ES-I3 (cell line): ENCODE data around the gene SLC26A5.
"Not testable (repeated sequence)": the region's sequence is repeated elsewhere in the genome, so short reads cannot be mapped to it uniquely, and the experiment has no call there.

Experiments used
- H3K36me3 ChIP-seq: 2 replicates; pipeline ENCODE4 v1.6.1; 2013; ENCODE audit warnings: mild to moderate bottlenecking, low read length, control low read depth, moderate library complexity; ENCODE audit not compliant: insufficient read depth
- H3K4me1 ChIP-seq: 2 replicates; pipeline ENCODE4 v1.6.1; 2013; ENCODE audit warnings: mild to moderate bottlenecking, control low read depth, low read length; ENCODE audit not compliant: insufficient read depth
- H3K9ac ChIP-seq: 2 replicates; pipeline ENCODE4 v1.6.1; 2013; ENCODE audit warnings: low read depth, mild to moderate bottlenecking, low read length, moderate library complexity
- H3K9me3 ChIP-seq: 2 replicates; pipeline ENCODE4 v1.6.1; 2013; ENCODE audit warnings: mild to moderate bottlenecking, low read length, moderate library complexity; ENCODE audit not compliant: control insufficient read depth, insufficient read depth

SLC26A5 gene, protein sequence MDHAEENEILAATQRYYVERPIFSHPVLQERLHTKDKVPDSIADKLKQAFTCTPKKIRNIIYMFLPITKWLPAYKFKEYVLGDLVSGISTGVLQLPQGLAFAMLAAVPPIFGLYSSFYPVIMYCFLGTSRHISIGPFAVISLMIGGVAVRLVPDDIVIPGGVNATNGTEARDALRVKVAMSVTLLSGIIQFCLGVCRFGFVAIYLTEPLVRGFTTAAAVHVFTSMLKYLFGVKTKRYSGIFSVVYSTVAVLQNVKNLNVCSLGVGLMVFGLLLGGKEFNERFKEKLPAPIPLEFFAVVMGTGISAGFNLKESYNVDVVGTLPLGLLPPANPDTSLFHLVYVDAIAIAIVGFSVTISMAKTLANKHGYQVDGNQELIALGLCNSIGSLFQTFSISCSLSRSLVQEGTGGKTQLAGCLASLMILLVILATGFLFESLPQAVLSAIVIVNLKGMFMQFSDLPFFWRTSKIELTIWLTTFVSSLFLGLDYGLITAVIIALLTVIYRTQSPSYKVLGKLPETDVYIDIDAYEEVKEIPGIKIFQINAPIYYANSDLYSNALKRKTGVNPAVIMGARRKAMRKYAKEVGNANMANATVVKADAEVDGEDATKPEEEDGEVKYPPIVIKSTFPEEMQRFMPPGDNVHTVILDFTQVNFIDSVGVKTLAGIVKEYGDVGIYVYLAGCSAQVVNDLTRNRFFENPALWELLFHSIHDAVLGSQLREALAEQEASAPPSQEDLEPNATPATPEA

DNA sequence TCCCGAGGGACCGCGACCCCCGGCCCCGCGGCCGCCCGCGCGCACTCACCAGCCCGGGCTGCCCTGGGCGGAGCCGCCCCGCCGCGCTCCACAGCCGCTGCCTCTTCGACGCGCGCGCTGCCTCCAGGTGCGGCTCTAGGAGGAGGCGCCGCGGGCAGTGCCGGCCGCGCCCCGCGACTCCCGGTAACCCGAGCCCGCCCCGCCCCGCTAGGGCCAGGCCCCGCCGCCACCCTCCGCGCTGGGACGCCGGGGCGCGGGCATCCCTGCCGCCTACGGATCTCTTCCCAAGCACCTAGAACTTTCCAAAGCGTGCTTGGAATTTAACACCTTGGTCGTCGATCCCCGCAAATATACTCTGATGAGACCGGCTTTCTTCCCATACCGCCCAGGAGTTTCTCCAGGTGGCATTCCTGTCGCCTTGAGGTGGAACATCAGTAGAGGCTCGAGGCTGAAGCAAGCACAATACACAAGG lies at the start of gene SLC26A5:
Gene SLC26A5 (minus strand): TSS at position 159 of the 472 bp plus-strand sequence. CDS start 24,693 bp downstream, outside the sequence.
- H3K9me3 ChIP-seq: no peaks in the 10 kb centered on the region
- H3K36me3 ChIP-seq: no peaks in the 10 kb centered on the region
- peak within 1 kb of the TSS; percentile 71 for H3K9ac ChIP-seq
- H3K4me1 ChIP-seq: no peaks in the 10 kb centered on the region; the same call in 1 of the 2 replicates

DNA sequence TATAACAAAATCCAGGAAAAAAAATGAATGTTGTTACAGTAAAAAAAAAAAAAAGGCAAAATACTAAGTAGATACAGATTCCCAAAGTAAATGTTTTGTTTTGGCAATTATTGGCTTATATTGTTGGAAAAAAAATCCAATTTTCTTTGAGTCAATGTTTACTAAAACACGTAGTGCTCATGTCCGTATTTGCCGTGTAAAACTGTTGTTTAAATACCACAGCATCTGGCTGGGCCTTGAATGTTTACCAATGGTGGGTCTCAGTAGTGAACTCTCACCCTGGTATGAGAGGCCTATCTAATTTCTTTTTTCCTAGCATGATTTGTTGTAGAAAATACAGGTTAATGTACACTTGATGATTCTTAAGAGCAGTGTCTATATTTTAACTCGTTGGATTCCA lies 41.4 kb upstream of the SLC26A5 start:
- no peak overlapping the region for H3K9ac ChIP-seq
- H3K9me3 ChIP-seq: no peaks in the 10 kb centered on the region
- H3K36me3 ChIP-seq: no peaks in the 10 kb centered on the region
- no peaks in the 10 kb centered on the region for H3K4me1 ChIP-seq

DNA sequence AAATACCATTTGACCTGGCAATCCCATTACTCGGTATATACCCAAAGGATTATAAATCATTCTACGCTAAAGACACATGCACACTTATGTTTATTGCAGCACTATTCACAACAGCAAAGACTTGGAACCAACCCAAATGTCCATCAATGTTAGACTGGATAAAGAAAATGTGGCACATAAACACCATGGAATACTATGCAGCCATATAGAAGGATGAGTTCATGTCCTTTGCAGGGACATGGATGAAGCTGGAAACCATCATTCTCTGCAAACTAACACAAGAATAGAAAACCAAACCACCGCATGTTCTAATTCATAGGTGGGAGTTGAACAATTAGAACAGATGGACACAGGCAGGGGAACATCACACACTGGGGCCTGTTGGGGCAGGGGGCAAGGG lies 40.9 kb upstream of the SLC26A5 start:
- H3K36me3 ChIP-seq, H3K9ac ChIP-seq, H3K9me3 ChIP-seq, H3K4me1 ChIP-seq: not testable (repeated sequence)

DNA sequence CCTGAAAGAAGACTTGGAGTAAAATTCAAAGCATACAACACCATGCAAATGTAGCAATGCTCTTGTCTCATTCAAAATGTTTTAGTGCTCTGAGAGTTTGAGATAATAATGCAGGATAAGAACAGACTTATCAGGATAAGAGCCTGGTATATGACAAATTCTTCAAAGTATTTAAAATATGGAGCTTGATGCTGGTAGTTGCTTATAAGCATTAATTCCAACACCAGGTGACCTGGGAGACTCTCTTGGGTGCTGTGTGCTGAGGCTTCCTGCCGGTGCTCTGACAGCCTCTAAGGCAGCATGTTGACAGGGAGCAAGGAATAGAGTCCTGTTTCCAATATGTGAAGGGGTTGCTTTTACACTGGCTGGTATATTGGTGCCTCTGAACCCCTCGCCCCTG lies 34.8 kb upstream of the SLC26A5 start:
- Histone ChIP-seq H3K4me1 (no peaks in the 10 kb centered on the region), H3K9ac (no peak overlapping the region), H3K36me3 (no peaks in the 10 kb centered on the region), H3K9me3 (no peaks in the 10 kb centered on the region)

DNA sequence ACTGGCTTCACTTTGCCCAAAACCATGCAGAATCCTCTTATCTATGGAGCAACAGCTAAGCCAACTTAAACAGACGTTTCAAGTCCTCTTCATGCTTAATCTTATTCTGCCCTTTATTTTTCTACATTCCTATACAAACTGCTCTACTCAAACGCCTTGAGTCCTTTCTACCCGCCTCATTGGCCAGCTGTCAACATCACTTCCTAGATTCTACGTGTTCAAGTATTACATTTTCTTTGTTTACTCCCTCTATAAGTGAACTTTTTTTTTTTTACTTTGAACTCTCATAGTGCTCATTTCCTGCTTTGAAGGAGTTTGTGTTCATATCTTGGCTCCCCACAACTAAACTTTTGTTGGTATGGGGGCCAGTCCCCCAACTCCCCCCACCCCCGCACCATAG lies 28.9 kb upstream of the SLC26A5 start:
- no peaks in the 10 kb centered on the region for H3K4me1 ChIP-seq
- no peaks in the 10 kb centered on the region for H3K9me3 ChIP-seq
- H3K9ac ChIP-seq: no peak overlapping the region
- H3K36me3 ChIP-seq: no peaks in the 10 kb centered on the region

DNA sequence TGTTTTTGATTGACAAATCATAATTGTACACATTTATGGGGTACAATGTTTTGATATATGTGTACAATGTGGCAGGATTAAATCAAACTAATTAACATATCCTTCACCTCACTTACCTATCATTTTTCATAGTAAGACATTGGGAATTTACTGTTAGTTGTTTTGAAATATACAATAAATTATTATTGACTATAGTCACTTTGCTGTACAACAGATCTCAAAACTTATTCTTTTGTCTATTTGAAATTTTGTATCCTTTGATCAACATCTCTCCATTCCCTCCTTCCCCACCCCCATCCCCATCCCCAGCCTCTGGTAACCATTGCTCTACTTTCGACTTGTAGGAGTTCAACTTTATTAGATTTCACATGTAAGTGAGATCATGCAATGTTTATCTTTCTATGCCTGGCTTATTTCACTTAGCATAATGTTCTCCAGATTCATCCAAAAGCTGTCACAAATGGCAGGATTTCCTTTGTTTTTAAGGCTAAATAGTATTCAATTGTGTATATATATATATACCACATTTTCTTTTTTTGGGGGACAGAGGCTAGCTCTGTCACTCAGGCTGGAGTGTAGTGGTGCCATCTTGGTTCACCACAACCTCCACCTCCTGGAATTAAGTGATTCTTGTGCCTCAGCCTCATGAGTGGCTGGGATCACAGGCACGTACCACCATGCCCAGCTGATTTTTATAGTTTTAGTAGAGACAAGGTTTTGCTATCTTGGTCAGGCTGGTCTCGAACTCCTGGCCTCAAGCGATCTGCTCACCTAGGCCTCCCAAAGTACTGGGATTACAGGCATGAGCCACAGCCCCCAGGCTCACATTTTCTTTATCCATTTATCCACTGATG lies 23.3 kb upstream of the SLC26A5 start:
- Histone ChIP-seq H3K9ac (no peak overlapping the region), H3K9me3 (no peaks in the 10 kb centered on the region), H3K4me1 (no peaks in the 10 kb centered on the region), H3K36me3 (no peaks in the 10 kb centered on the region)

DNA sequence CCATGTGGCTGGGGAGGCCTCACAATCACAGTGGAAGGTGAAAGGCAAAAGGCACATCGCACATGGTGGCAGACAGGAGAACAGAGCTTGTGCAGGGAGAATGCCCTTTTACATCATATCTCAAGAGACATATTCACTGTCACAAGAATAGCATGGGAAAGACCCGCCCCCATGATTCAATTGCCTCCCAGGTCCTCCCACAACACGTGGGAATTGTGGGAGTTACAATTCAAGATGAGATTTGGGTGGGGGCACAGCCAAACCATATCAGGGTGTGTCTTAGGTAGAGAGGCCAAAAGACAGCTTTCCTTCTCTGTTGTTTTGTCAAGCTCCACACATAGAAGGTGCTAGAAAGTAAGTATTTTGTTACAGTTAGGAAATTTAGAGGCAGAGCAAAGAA lies 20.8 kb upstream of the SLC26A5 start:
- H3K9ac ChIP-seq: no peak overlapping the region
- H3K9me3 ChIP-seq: no peaks in the 10 kb centered on the region
- H3K36me3 ChIP-seq: no peaks in the 10 kb centered on the region
- no peaks in the 10 kb centered on the region for H3K4me1 ChIP-seq

DNA sequence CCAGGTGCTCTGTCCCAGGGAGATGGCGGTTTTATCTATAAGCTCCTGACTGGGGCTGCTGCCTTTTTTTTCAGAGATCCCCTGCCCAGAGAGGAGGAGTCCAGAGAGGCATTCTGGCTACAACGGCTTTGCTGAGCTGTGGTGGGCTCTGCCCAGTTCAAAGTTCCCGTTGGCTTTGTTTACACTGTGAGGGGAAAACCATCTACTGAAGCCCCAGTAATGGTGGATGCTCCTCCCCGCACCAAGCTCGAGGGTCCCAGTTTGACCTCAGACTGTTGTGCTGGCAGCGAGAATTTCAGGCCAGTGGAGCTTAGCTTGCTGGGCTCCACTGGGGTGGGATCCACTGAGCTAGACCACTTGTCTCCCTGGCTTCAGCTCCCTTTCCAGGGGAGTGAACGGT lies 16.4 kb upstream of the SLC26A5 start:
- no peaks in the 10 kb centered on the region for H3K36me3 ChIP-seq
- H3K9me3 ChIP-seq: no peaks in the 10 kb centered on the region
- no peaks in the 10 kb centered on the region for H3K4me1 ChIP-seq
- no peak overlapping the region for H3K9ac ChIP-seq

DNA sequence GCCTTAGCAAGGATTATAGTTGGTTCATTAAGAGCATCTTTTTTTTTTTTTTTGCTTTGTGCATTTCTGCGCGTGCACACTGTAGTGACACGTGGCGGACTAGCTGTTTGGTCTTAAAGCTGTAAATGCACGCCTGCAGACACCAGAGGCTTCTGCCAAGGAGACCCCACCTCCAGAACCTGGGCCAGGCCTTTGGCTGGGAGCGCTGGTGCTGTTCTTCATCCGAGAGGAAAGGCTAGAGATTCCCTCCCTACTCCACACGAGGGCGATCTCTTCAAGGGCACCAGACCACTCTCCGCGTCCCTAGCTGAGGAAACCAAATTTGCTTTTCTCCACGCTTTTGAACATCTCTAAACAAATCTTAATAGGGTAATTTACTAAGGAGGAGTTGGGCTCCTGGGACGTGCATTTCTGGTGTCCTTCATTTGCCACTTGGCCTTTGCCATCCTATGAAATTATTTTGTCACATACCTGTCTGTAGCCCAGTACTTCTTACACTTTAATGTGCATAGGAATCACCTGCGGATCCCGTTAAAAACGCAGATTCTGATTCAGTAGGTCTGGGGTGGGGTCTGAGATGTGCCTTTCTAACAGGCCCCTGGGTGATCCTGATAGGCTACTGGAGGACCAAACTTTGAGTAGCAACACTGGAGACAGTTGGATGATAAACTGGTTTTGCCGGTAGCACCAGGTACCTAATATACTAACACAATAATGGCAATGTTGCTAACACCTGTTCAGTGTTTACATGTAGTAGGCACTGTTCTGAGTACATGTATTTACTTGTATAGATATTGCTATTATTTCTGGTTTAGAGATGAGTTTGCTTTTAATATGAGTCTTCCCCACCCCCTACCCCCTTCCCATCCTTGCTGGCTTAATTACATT lies 1.3 kb upstream of the SLC26A5 start:
- no peaks in the 10 kb centered on the region; the same call in 1 of the 2 replicates for H3K4me1 ChIP-seq
- no peak overlapping the region for H3K9ac ChIP-seq
- H3K36me3 ChIP-seq: no peaks in the 10 kb centered on the region
- H3K9me3 ChIP-seq: no peaks in the 10 kb centered on the region

DNA sequence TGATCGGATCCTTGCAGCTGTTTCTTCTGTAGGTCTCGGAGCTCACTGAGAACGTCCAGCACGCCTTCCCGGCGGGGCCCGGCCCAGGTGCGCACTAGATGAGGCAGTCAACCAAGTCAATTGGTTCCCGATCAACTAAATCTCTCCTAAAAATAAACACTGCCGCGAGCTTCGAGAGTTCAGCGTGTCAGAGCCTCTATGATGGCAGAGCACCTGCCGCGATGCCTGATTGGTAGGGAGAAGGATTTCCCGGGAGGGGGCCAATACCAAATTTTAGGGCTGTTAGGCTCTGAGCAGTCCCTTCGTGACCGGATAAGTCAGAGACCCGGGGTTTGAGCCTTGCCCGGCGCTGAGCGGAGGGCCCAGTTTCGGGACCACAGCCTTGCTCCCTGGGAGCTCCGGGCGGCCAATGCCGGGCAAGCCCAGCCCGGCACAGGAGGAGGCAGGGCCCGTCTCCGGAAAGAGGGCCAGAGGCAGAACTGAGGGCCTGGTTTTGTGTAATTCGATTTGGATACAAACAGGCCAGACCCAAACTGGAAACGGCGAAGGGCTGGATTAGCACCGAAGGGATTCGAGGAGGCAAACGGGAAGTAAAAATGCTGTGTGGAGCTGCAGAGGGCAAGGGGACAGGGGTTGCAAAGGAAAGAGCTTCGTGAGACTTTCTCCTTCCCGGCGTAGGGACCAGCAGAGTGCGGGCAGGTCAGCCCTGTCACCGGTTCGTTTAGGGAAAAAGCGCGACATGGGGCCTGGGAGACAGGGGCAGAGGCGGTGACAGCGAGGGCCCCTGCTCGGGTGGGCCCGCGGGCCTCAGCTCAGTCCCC lies 569 bp downstream of the SLC26A5 start:
- Histone ChIP-seq H3K9ac (peak overlapping the region; percentile 71), H3K4me1 (no peaks in the 10 kb centered on the region; the same call in 1 of the 2 replicates), H3K9me3 (no peaks in the 10 kb centered on the region), H3K36me3 (no peaks in the 10 kb centered on the region)

DNA sequence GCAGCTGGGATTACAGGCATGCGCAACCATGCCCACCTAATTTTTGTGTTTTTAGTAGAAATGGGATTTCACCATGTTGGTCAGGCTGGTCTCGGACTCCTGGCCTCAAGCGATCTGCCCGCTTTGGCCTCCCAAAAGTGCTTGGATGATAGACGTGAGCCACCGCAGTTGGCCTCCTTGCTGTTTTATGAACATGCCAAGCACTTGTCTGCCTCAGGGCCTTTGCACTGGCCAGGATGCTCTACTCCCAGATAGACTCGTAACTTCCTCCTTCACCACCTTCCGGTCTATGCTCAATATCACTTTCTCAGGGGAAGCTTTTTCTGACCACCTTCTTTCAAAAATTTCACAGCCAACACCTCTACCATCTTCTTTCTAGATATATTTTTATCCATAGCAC lies 6.3 kb downstream of the SLC26A5 start:
- Histone ChIP-seq H3K4me1 (no peaks in the 10 kb centered on the region; the same call in 1 of the 2 replicates), H3K9me3 (no peaks in the 10 kb centered on the region), H3K36me3 (no peaks in the 10 kb centered on the region), H3K9ac (no peak overlapping the region)

DNA sequence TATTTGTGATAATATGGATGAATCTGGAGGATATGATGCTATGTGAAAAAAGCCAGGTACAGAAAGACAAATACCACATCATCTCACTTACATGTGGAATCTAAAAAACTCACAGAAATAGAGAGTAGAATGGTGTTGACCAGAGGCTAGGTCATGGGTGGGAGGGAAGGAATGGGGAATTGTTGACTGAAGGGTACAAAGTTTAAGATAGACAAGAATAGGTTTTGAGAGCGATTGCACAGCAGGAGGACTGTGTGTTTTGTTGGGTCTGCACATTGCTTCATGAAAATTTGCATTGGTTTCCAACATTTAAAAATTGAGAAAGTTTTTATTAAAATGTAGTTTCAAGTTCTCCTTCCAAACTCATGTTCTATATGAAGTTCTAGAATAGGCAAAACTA lies 8.4 kb downstream of the SLC26A5 start:
- Histone ChIP-seq H3K9me3 (no peaks in the 10 kb centered on the region), H3K36me3 (no peaks in the 10 kb centered on the region), H3K9ac (no peak overlapping the region), H3K4me1 (no peaks in the 10 kb centered on the region)

DNA sequence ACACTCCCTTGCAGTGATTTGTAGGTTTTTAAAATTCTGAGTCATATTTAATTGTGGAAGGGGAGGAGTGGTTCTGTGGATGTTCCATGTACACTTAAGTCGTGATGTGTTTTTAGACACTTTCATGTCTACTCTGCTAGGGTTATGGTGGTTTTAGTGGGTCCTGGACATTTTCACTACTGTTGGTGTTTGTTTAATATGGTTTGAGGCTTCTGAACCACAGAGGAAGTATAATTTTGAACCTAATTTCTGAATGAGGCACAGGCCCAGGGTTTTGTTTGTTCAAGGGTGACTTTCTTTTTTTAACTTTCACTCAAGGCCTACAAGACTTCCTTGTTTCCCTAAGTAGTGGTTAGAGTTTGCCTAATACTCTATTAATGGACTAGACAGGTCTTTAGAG lies 13.3 kb downstream of the SLC26A5 start:
- no peak overlapping the region for H3K9ac ChIP-seq
- no peaks in the 10 kb centered on the region for H3K9me3 ChIP-seq
- no peaks in the 10 kb centered on the region for H3K36me3 ChIP-seq
- no peaks in the 10 kb centered on the region for H3K4me1 ChIP-seq
